H1 (cell line): ENCODE results near the gene RAD51B. TPM values are rescaled to one million over a fixed set of nuclear protein-coding genes. Genes with fewer than 3 reads are reported as not detected.
A peak's percentile ranks its signal among the peaks of the same experiment; 100 is the strongest.

Experiments
- CTCF ChIA-PET: fragments of 300-600 bp; sonication (Branson Sonifier 250); formaldehyde crosslinking; loops from one replicate; lab custom pipeline; 2021; ENCODE audit not compliant: partially characterized antibody; lab: Charles Lee
- POLR2A ChIA-PET: fragments of 300-600 bp; sonication (Branson Sonifier 250); formaldehyde crosslinking; loops from one replicate; lab custom pipeline; 2021; ENCODE audit warnings: inconsistent platforms; ENCODE audit not compliant: partially characterized antibody; lab: Charles Lee
- DNase-seq, 2 experiments: peaks; one replicate each; pipeline versions ENCODE4 v3.0.0 to v3.0.0-alpha.2; 2010 to 2022; ENCODE audit warnings: low spot score in 2 of 2, low read depth in 1 of 2, mixed read lengths in 1 of 2
- FAIRE-seq: peaks from 2 replicates; lab custom pipeline; 2011; peaks lifted over from hg19 to GRCh38; lab: Jason Lieb, UNC
- H2AFZ ChIP-seq: 2 replicates; pipeline ENCODE4 v1.8.1; 2012; ENCODE audit warnings: low read length, inconsistent platforms
- H2AK5ac ChIP-seq: 2 replicates; pipeline ENCODE4 v1.6.1; 2013; ENCODE audit warnings: low read depth, low read length
- H2BK120ac ChIP-seq: replicated peaks from 2 replicates; pipeline ENCODE3; 2013; ENCODE audit warnings: low read depth, low read length, inconsistent platforms
- H2BK12ac ChIP-seq: 2 replicates; pipeline ENCODE4 v1.6.1; 2013; ENCODE audit warnings: low read depth, low read length
- H2BK15ac ChIP-seq: 2 replicates; pipeline ENCODE4 v1.6.1; 2013; ENCODE audit warnings: low read length
- H2BK20ac ChIP-seq: 2 replicates; pipeline ENCODE4 v1.6.1; 2013; ENCODE audit warnings: low read length
- H2BK5ac ChIP-seq: 2 replicates; pipeline ENCODE4 v1.6.1; 2013; ENCODE audit warnings: low read depth, low read length
- H3K14ac ChIP-seq: 2 replicates; pipeline ENCODE4 v1.6.1; 2013; ENCODE audit warnings: inconsistent platforms; ENCODE audit not compliant: insufficient read length
- H3K18ac ChIP-seq: 2 replicates; pipeline ENCODE4 v1.6.1; 2013; ENCODE audit warnings: low read length; ENCODE audit errors: extremely low read depth
- H3K23ac ChIP-seq: 2 replicates; pipeline ENCODE4 v1.6.1; 2013; ENCODE audit warnings: inconsistent platforms; ENCODE audit not compliant: insufficient read length
- H3K23me2 ChIP-seq: 2 replicates; pipeline ENCODE4 v1.6.1; 2013; ENCODE audit warnings: low read depth, low read length
- H3K27ac ChIP-seq: 2 replicates; pipeline ENCODE4 v1.6.1; 2011; ENCODE audit warnings: low read depth, low read length, inconsistent platforms
- H3K27me3 ChIP-seq, 4 experiments: replicated peaks in 1 of 4; 1 replicate in 1 of 4; 2 replicates in 3 of 4; pipeline versions ENCODE4 v1.6.1 to v1.8.1; 2011 to 2013; ENCODE audit warnings: low read length in 3 of 4, mild to moderate bottlenecking in 3 of 4, inconsistent platforms in 2 of 4, mixed read lengths in 2 of 4, moderate library complexity in 1 of 4; ENCODE audit not compliant: control insufficient read depth in 3 of 4, insufficient read depth in 3 of 4; ENCODE audit errors: extremely low read depth in 1 of 4
- H3K36me3 ChIP-seq, 4 experiments: 2 replicates each; pipeline versions ENCODE4 v1.6.1 to v1.8.1; 2011 to 2013; ENCODE audit warnings: mild to moderate bottlenecking in 4 of 4, low read length in 3 of 4, moderate library complexity in 2 of 4, control low read depth in 1 of 4, inconsistent platforms in 1 of 4; ENCODE audit not compliant: insufficient read depth in 4 of 4, control insufficient read depth in 2 of 4
- H3K4ac ChIP-seq: replicated peaks from 2 replicates; pipeline ENCODE3; 2013; ENCODE audit warnings: low read length, low read depth, mixed read lengths, inconsistent platforms; ENCODE audit not compliant: insufficient read length
- H3K4me1 ChIP-seq, 4 experiments: replicated peaks in 1 of 4; 1 replicate in 1 of 4; 2 replicates in 3 of 4; pipeline versions ENCODE4 v1.6.1 to v1.8.1; 2011 to 2013; ENCODE audit warnings: low read length in 3 of 4, inconsistent platforms in 2 of 4, mixed read lengths in 1 of 4; ENCODE audit not compliant: insufficient read depth in 4 of 4, control insufficient read depth in 3 of 4
- H3K4me2 ChIP-seq, 2 experiments: 2 replicates each; pipeline versions ENCODE4 v1.6.1 to v1.8.1; 2011 to 2013; ENCODE audit warnings: low read depth in 2 of 2, low read length in 2 of 2, control low read depth in 1 of 2, inconsistent platforms in 1 of 2, mild to moderate bottlenecking in 1 of 2; ENCODE audit not compliant: insufficient read depth in 1 of 2
- H3K4me3 ChIP-seq, 4 experiments: fragments of 200-600, 300-600 bp in 1 of 4; sonication (generic), shearing (Covaris generic), sonication (Bioruptor Twin) in 1 of 4; 2 replicates each; pipeline versions ENCODE4 v1.5.1 to v1.8.1; 2011 to 2016; ENCODE audit warnings: low read length in 4 of 4, low read depth in 3 of 4, control low read depth in 2 of 4, inconsistent platforms in 2 of 4, mild to moderate bottlenecking in 2 of 4, mixed read lengths in 1 of 4, moderate library complexity in 1 of 4; ENCODE audit not compliant: insufficient read depth in 2 of 4; ENCODE audit errors: extremely low read depth in 1 of 4
- H3K56ac ChIP-seq: replicated peaks from 2 replicates; pipeline ENCODE3; 2013; ENCODE audit warnings: low read depth, mild to moderate bottlenecking, mixed read lengths, low read length, inconsistent platforms; ENCODE audit not compliant: insufficient read length
- H3K79me1 ChIP-seq: 2 replicates; pipeline ENCODE4 v1.6.1; 2013; ENCODE audit warnings: low read depth, low read length, control low read depth
- H3K79me2 ChIP-seq, 2 experiments: 2 replicates each; pipeline versions ENCODE4 v1.6.1 to v1.8.1; 2012 to 2013; ENCODE audit warnings: low read length in 2 of 2, mild to moderate bottlenecking in 2 of 2, inconsistent platforms in 1 of 2; ENCODE audit not compliant: insufficient read depth in 2 of 2, control insufficient read depth in 1 of 2
- H3K9ac ChIP-seq, 4 experiments: replicated peaks in 1 of 4; 1 replicate in 1 of 4; 2 replicates in 3 of 4; pipeline versions ENCODE4 v1.6.1 to v1.8.1; 2011 to 2013; ENCODE audit warnings: low read depth in 3 of 4, low read length in 3 of 4, control low read depth in 2 of 4, mild to moderate bottlenecking in 2 of 4, moderate library complexity in 2 of 4, inconsistent platforms in 1 of 4; ENCODE audit errors: extremely low read depth in 1 of 4
- H3K9me3 ChIP-seq, 2 experiments: 2 replicates each; pipeline versions ENCODE4 v1.6.1 to v1.8.1; 2012 to 2013; ENCODE audit warnings: mild to moderate bottlenecking in 2 of 2, moderate library complexity in 2 of 2, control low read depth in 1 of 2, inconsistent platforms in 1 of 2, low read depth in 1 of 2, low read length in 1 of 2, mixed read lengths in 1 of 2; ENCODE audit not compliant: insufficient read depth in 2 of 2
- H4K20me1 ChIP-seq, 2 experiments: replicated peaks in 1 of 2; 2 replicates each; pipeline versions ENCODE3 to v1.8.1; 2011 to 2013; ENCODE audit warnings: inconsistent platforms in 2 of 2, low read length in 2 of 2, mild to moderate bottlenecking in 1 of 2; ENCODE audit not compliant: insufficient read depth in 2 of 2, control insufficient read depth in 1 of 2
- H4K5ac ChIP-seq: 2 replicates; pipeline ENCODE4 v1.6.1; 2013; ENCODE audit warnings: low read length, low read depth, mixed read lengths, inconsistent platforms; ENCODE audit not compliant: insufficient read length
- H4K8ac ChIP-seq: 2 replicates; pipeline ENCODE4 v1.8.0; 2013; ENCODE audit warnings: mild to moderate bottlenecking, moderate library complexity, low read length, inconsistent platforms; ENCODE audit not compliant: insufficient read depth; ENCODE audit errors: extremely low read depth
- H4K91ac ChIP-seq: replicated peaks from 2 replicates; pipeline ENCODE3; 2013; ENCODE audit warnings: low read length, mixed read lengths, inconsistent platforms; ENCODE audit not compliant: insufficient read length
- BACH1 ChIP-seq: IDR thresholded peaks from 2 replicates; pipeline ENCODE4 v1.6.1; 2012; ENCODE audit warnings: low read length, improper control_type of control experiment
- BCL11A ChIP-seq, 2 experiments: IDR thresholded peaks; one replicate each; pipeline ENCODE4 v1.6.1; 2011; ENCODE audit warnings: low read depth in 2 of 2, low read length in 2 of 2, mild to moderate bottlenecking in 2 of 2
- CBX5 ChIP-seq: fragments of 300-800, 300-1000 bp; sonication (generic); IDR thresholded peaks from 2 replicates; pipeline ENCODE4 v1.7.1; 2016; ENCODE audit warnings: antibody characterized with exemption, low read length, low read depth
- EP300 ChIP-seq, 2 experiments: IDR thresholded peaks; 1 replicate in 1 of 2; 2 replicates in 1 of 2; pipeline ENCODE4 v1.6.1; 2011 to 2012; ENCODE audit warnings: low read depth in 2 of 2, low read length in 2 of 2, mild to moderate bottlenecking in 2 of 2, borderline replicate concordance in 1 of 2, inconsistent platforms in 1 of 2, moderate library complexity in 1 of 2
- FOSL1 ChIP-seq: IDR thresholded peaks from 2 replicates; pipeline ENCODE4 v1.6.1; 2011; ENCODE audit warnings: mild to moderate bottlenecking, low read depth, low read length, moderate library complexity; ENCODE audit not compliant: insufficient read depth
- GTF2F1 ChIP-seq: IDR thresholded peaks from 2 replicates; pipeline ENCODE4 v1.6.1; 2012; ENCODE audit warnings: low read depth, low read length, improper control_type of control experiment, borderline replicate concordance
- JUN ChIP-seq: IDR thresholded peaks from 2 replicates; pipeline ENCODE4 v1.6.1; 2011; ENCODE audit warnings: low read depth, mild to moderate bottlenecking, improper control_type of control experiment, low read length
- SIX5 ChIP-seq: IDR thresholded peaks from 2 replicates; pipeline ENCODE4 v1.6.1; 2011; ENCODE audit warnings: mild to moderate bottlenecking, low read depth, low read length
- SRF ChIP-seq: IDR thresholded peaks from 2 replicates; pipeline ENCODE4 v1.6.1; 2011; ENCODE audit warnings: mild to moderate bottlenecking, low read depth, low read length, moderate library complexity
- ZNF274 ChIP-seq: IDR thresholded peaks from 2 replicates; pipeline ENCODE4 v1.7.0; 2012; ENCODE audit warnings: low read length, borderline replicate concordance; ENCODE audit errors: extremely low read depth
- WGBS, 2 experiments: shearing (Covaris generic) in 1 of 2; methylation state at CpG; one replicate each; pipeline versions ENCODE4 v1.1.6 to v1.1.7; 2013 to 2015; ENCODE audit warnings: low lambda C conversion rate in 2 of 2, mixed read lengths in 2 of 2, inconsistent platforms in 1 of 2, low coverage in 1 of 2, missing lambda C conversion rate in 1 of 2; ENCODE audit not compliant: insufficient replicate concordance in 2 of 2, insufficient coverage in 1 of 2, insufficient read length in 1 of 2; ENCODE audit errors: extremely low coverage in 1 of 2, missing lambda C conversion rate in 1 of 2; 5-methylcytosine and 5-hydroxymethylcytosine counted together
- polyA plus RNA-seq, 7 experiments: library from polyadenylated mRNA; depleted of rRNA in 3 of 7; stranded (reverse) in 5 of 7; unstranded in 2 of 7; fragments of >200 nt in 5 of 7; fragments of 200-250 nt in 2 of 7; gene quantifications; 1 replicate in 5 of 7; 2 replicates in 1 of 7; 4 replicates in 1 of 7; pipeline versions ENCODE4 v1.2.1 to v1.2.3, GENCODE V29; 2011 to 2013; ENCODE audit warnings: missing spikeins in 2 of 7, mixed read lengths in 2 of 7
- total RNA-seq: library from RNA; stranded (reverse); fragmentation: NEBNext Ultra II Directional; extraction: Animal tissue kit (Norgen Biotek cat#: 25700); gene quantifications from 2 replicates; pipeline ENCODE4 v1.2.1, GENCODE V29; 2021
- TF ChIP-seq, protein P1 (sequence below): IDR thresholded peaks from 2 replicates; pipeline ENCODE4 v1.6.1; 2012; ENCODE audit warnings: inconsistent platforms

The RAD51B gene
- total and polyA plus RNA-seq, 2 of the 8 experiments (the other 6 are each of a cell fraction or from before 2014, with no cell fraction given), result 3.9 to 14.9 TPM

- Histone ChIP-seq H3K9me3 (no peaks in the 10 kb centered on the region), H4K91ac (no peak overlapping the region), H2BK120ac (no peak overlapping the region), H2BK20ac (no peak overlapping the region), H2AK5ac (no peak overlapping the region), H3K4me2 (no peak overlapping the region), H3K23ac (no peak overlapping the region), H3K79me2 (no peaks in the 10 kb centered on the region), H3K4me3 (no peak overlapping the region), H2BK5ac (no peak overlapping the region), H3K27ac (no peak overlapping the region), H2AFZ (no peak overlapping the region), H2BK15ac (no peak overlapping the region), H3K23me2 (no peaks in the 10 kb centered on the region), H3K14ac (no peak overlapping the region), H3K79me1 (no peaks in the 10 kb centered on the region), H3K4ac (no peak overlapping the region), H3K27me3 (no peaks in the 10 kb centered on the region), H3K9ac (no peak overlapping the region; a peak in 2 of 7 replicates), H3K18ac (peak overlapping the region; percentile 64; the same call in 1 of the 2 replicates), H4K5ac (no peak overlapping the region), H3K4me1 (peaks cover 0 to 5% (median 2%) of the 10 kb centered on the region in 4 experiments; a peak in 4 of 7 replicates), H3K36me3 (no peaks in the 10 kb centered on the region), H2BK12ac (no peak overlapping the region), H3K56ac (no peak overlapping the region), H4K8ac (no peak overlapping the region), H4K20me1 (no peaks in the 10 kb centered on the region)
- POLR2A ChIA-PET, result interaction anchor here (1.1 to 1.4 kb wide), 2 partner anchors 14 to 19 kb away, joined by 3 to 4 read pairs; no protein-coding TSS in a partner anchor
- 50% methylated on average over 3 of the region's 3 CpGs; no CpG with 5 or more reads in 1 of the 2 experiments for WGBS, 2 experiments
- DNase-seq (peak; percentile 58 to 79), FAIRE-seq (peak; percentile 97)
- CTCF ChIA-PET, result interaction anchor here (0.7 to 1.3 kb wide), 2 partner anchors 14 to 16 kb away, joined by 3 read pairs; no protein-coding TSS in a partner anchor
- no peak for TF ChIP-seq SIX5
- TF ChIP-seq BCL11A (IDR thresholded peaks at IDR 0.05; ENCODE audit: low read depth in 2 of 2, low read length in 2 of 2), result no peak
- TF ChIP-seq SRF, result no peak
- TF ChIP-seq GTF2F1, result no peak
- TF ChIP-seq CBX5, result no peak
- no peak for TF ChIP-seq BACH1
- TF ChIP-seq FOSL1, result no peak
- TF ChIP-seq ZNF274, result no peak
- TF ChIP-seq, protein P1, sequence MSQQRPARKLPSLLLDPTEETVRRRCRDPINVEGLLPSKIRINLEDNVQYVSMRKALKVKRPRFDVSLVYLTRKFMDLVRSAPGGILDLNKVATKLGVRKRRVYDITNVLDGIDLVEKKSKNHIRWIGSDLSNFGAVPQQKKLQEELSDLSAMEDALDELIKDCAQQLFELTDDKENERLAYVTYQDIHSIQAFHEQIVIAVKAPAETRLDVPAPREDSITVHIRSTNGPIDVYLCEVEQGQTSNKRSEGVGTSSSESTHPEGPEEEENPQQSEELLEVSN, result no peak
- TF ChIP-seq EP300 (IDR thresholded peaks at IDR 0.05; ENCODE audit: borderline replicate concordance in 1 of 2, low read depth in 2 of 2, low read length in 2 of 2), result no peak
- TF ChIP-seq JUN, result 0 out of 2 replicates have a peak, but pooled peaks have one; percentile 23
These were observed 318.4 kb downstream of the RAD51B start for GRCh38 chr14:68137704-68138619.
